Neural progenitor cell (in vitro differentiated cells): ENCODE measurements around the gene INO80. TPM values are rescaled to one million over a fixed set of nuclear protein-coding genes. Genes with fewer than 3 reads are reported as not detected.

ENCODE experiments used
- DNase-seq: peaks from one replicate; pipeline ENCODE4 v3.0.0-alpha.2; 2016; ENCODE audit warnings: low spot score
- H2AFZ ChIP-seq: fragments of 200-600 bp; sonication (generic); replicated peaks from 2 replicates; pipeline ENCODE4 v1.6.1; 2016; ENCODE audit warnings: antibody characterized with exemption
- H3F3A ChIP-seq: fragments of 200-600 bp; sonication (generic); 2 replicates; pipeline ENCODE4 v1.6.1; 2016; ENCODE audit warnings: antibody characterized with exemption, low read depth
- H3K27ac ChIP-seq: fragments of 200-600 bp; sonication (generic); 2 replicates; pipeline ENCODE4 v1.5.1; 2016; ENCODE audit warnings: mild to moderate bottlenecking
- H3K27me3 ChIP-seq: fragments of 200-600 bp; sonication (generic); 2 replicates; pipeline ENCODE4 v1.6.1; 2016; ENCODE audit warnings: mild to moderate bottlenecking, moderate library complexity
- H3K36me3 ChIP-seq: fragments of 200-600 bp; sonication (generic); 2 replicates; pipeline ENCODE4 v1.5.1; 2016
- H3K4me1 ChIP-seq: fragments of 200-600 bp; sonication (generic); 2 replicates; pipeline ENCODE4 v1.6.1; 2016; ENCODE audit warnings: mixed run types
- H3K4me2 ChIP-seq: fragments of 200-600 bp; sonication (generic); 2 replicates; pipeline ENCODE4 v1.6.1; 2016
- H3K4me3 ChIP-seq: fragments of 200-600 bp; sonication (generic); 2 replicates; pipeline ENCODE4 v1.5.1; 2016
- H3K79me2 ChIP-seq: fragments of 200-600 bp; sonication (generic); 2 replicates; pipeline ENCODE4 v1.6.1; 2016; ENCODE audit warnings: low read depth
- H3K9ac ChIP-seq: fragments of 200-600 bp; sonication (generic); 2 replicates; pipeline ENCODE4 v1.6.1; 2016
- H3K9me3 ChIP-seq: fragments of 200-600 bp; sonication (generic); 2 replicates; pipeline ENCODE4 v1.5.1; 2016; ENCODE audit warnings: low read depth
- H4K20me1 ChIP-seq: fragments of 200-600 bp; sonication (generic); 2 replicates; pipeline ENCODE4 v1.6.1; 2016; ENCODE audit warnings: low read depth
- H3K27ac Mint-ChIP-seq: 3 replicates; pipeline ENCODE4 v1.8.0; 2021; ENCODE audit warnings: mixed read lengths
- H3K27me3 Mint-ChIP-seq: 2 replicates; pipeline ENCODE4 v1.8.0; 2022; ENCODE audit warnings: low read depth, mild to moderate bottlenecking, inconsistent platforms, moderate library complexity, mixed read lengths; ENCODE audit not compliant: insufficient read depth
- H3K36me3 Mint-ChIP-seq: 3 replicates; pipeline ENCODE4 v1.8.0; 2021; ENCODE audit warnings: mixed read lengths
- H3K4me1 Mint-ChIP-seq: 3 replicates; pipeline ENCODE4 v1.8.0; 2021; ENCODE audit warnings: mixed read lengths
- H3K4me3 Mint-ChIP-seq: 3 replicates; pipeline ENCODE4 v1.8.0; 2021; ENCODE audit warnings: mild to moderate bottlenecking, moderate library complexity, mixed read lengths
- H3K9me3 Mint-ChIP-seq: 3 replicates; pipeline ENCODE4 v1.8.0; 2020; ENCODE audit warnings: mixed read lengths
- CTCF ChIP-seq: fragments of 200-600 bp; sonication (generic); IDR thresholded peaks from 2 replicates; pipeline ENCODE4 v1.5.1; 2017; ENCODE audit warnings: antibody characterized with exemption, mild to moderate bottlenecking
- EZH2 ChIP-seq: fragments of 200-600 bp; sonication (generic); IDR thresholded peaks from 2 replicates; pipeline ENCODE4 v1.6.1; 2017; ENCODE audit warnings: antibody characterized with exemption, mild to moderate bottlenecking, moderate library complexity
- EZH2phosphoT487 ChIP-seq: fragments of 200-600 bp; sonication (generic); IDR thresholded peaks from 2 replicates; pipeline ENCODE4 v1.6.1; 2017; ENCODE audit warnings: antibody characterized with exemption
- total RNA-seq: library from RNA; depleted of rRNA; stranded (reverse); fragments of >200 nt; gene quantifications from 2 replicates; pipeline ENCODE4 v1.2.3, GENCODE V29; 2015; ENCODE audit warnings: low replicate concordance

Gene INO80
- total RNA-seq, 1 donor from 2014 or later: 25.4 TPM

DNA sequence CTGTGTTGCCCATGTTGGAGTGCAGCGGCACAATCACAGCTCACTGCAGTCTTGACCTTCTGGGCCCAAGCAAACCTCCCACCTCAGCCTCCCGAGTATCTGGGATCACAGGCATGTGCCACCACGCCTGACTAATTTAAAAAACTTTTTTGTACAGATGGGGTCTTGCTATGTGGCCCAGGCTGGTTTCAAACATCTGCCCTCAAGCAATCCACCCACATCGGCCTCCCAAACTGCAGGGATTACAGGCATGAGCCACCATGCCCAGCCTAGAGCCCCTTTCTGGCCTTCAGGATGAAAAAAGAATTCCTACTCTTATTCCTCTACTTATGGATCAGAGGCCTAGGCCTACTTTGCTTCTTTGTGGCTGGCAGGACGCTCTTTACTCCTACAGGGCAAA is 123.3 kb downstream of the INO80 start:
- no peak overlapping the region for H3K4me3 ChIP-seq
- no peaks in the 10 kb centered on the region for H3K79me2 ChIP-seq
- no peaks in the 10 kb centered on the region for H3K4me1 ChIP-seq
- Mint-ChIP-seq H3K9me3 (no peaks in the 10 kb centered on the region), H3K4me3 (no peak overlapping the region), H3K4me1 (no peaks in the 10 kb centered on the region), H3K27ac (no peak overlapping the region), H3K36me3 (peaks cover 32% of the 10 kb centered on the region), H3K27me3 (no peaks in the 10 kb centered on the region)
- H3K9ac ChIP-seq: no peak overlapping the region
- H4K20me1 ChIP-seq: no peaks in the 10 kb centered on the region
- no peak overlapping the region for H3K4me2 ChIP-seq
- H3K9me3 ChIP-seq: no peaks in the 10 kb centered on the region
- TF ChIP-seq EZH2phosphoT487 (no peak), CTCF (no peak), EZH2 (no peak)
- no peaks in the 10 kb centered on the region for H3F3A ChIP-seq
- H3K27me3 ChIP-seq: no peaks in the 10 kb centered on the region
- no peak overlapping the region for H3K27ac ChIP-seq
- no peak overlapping the region for H2AFZ ChIP-seq
- DNase-seq: no peak
- H3K36me3 ChIP-seq: peaks cover 7% of the 10 kb centered on the region

- no peak for TF ChIP-seq EZH2
- no peak for TF ChIP-seq EZH2phosphoT487
- TF ChIP-seq CTCF: no peak
- H3K4me3 Mint-ChIP-seq: no peak overlapping the region
- Histone ChIP-seq H3K4me1 (no peaks in the 10 kb centered on the region), H3K4me2 (no peak overlapping the region), H2AFZ (no peak overlapping the region), H3K79me2 (no peaks in the 10 kb centered on the region), H4K20me1 (no peaks in the 10 kb centered on the region), H3K27ac (no peak overlapping the region), H3K27me3 (no peaks in the 10 kb centered on the region), H3K9me3 (no peaks in the 10 kb centered on the region), H3K4me3 (no peak overlapping the region), H3K9ac (no peak overlapping the region), H3K36me3 (peaks cover 7% of the 10 kb centered on the region), H3F3A (no peaks in the 10 kb centered on the region)
- H3K27me3 Mint-ChIP-seq: no peaks in the 10 kb centered on the region
- no peak overlapping the region for H3K27ac Mint-ChIP-seq
- no peak for DNase-seq
- no peaks in the 10 kb centered on the region for H3K9me3 Mint-ChIP-seq
- H3K36me3 Mint-ChIP-seq: peaks cover 36% of the 10 kb centered on the region
- no peaks in the 10 kb centered on the region for H3K4me1 Mint-ChIP-seq
Observed at GRCh38 chr15:40992241-40992741, 123.8 kb downstream of the INO80 start.

GRCh38 chr15:40991355-40991754 is 124.7 kb downstream of the INO80 start:
- Mint-ChIP-seq H3K27me3 (no peaks in the 10 kb centered on the region), H3K4me1 (no peaks in the 10 kb centered on the region), H3K27ac (no peak overlapping the region), H3K4me3 (no peak overlapping the region), H3K9me3 (no peaks in the 10 kb centered on the region), H3K36me3 (peaks cover 41% of the 10 kb centered on the region)
- Histone ChIP-seq H3F3A (no peaks in the 10 kb centered on the region), H4K20me1 (no peaks in the 10 kb centered on the region), H3K9ac (no peak overlapping the region), H3K4me1 (no peaks in the 10 kb centered on the region), H2AFZ (no peak overlapping the region), H3K4me3 (no peak overlapping the region), H3K36me3 (peaks cover 5% of the 10 kb centered on the region), H3K9me3 (no peaks in the 10 kb centered on the region), H3K27ac (no peak overlapping the region), H3K79me2 (no peaks in the 10 kb centered on the region), H3K4me2 (no peak overlapping the region), H3K27me3 (no peaks in the 10 kb centered on the region)
- DNase-seq: peak; percentile 45
- no peak for TF ChIP-seq CTCF
- no peak for TF ChIP-seq EZH2phosphoT487
- no peak for TF ChIP-seq EZH2
